ENCODE results near the gene NANS.
A peak's percentile ranks its signal among the peaks of the same experiment; 100 is the strongest.
"Not testable (repeated sequence)": the region's sequence is repeated elsewhere in the genome, so short reads cannot be mapped to it uniquely, and the experiment has no call there.

Gene NANS

GRCh38 chr9:98080326-98080725, 23.8 kb downstream of the NANS start:
- no peak for DNase-seq

DNA sequence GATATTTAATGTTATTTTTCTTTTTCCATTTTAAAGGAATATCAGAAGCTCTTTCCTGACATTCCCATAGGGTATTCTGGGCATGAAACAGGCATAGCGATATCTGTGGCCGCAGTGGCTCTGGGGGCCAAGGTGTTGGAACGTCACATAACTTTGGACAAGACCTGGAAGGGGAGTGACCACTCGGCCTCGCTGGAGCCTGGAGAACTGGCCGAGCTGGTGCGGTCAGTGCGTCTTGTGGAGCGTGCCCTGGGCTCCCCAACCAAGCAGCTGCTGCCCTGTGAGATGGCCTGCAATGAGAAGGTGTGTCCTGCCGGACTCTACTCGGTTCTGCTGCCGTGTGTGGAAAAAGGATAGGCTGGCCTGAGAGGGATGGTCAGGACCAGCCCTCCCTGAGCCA, 24.2 kb downstream of the NANS start:
- DNase-seq, result no peak

GRCh38 chr9:98081477-98082219, 25.1 kb downstream of the NANS start:
- DNase-seq, result peak; percentile 76

DNA sequence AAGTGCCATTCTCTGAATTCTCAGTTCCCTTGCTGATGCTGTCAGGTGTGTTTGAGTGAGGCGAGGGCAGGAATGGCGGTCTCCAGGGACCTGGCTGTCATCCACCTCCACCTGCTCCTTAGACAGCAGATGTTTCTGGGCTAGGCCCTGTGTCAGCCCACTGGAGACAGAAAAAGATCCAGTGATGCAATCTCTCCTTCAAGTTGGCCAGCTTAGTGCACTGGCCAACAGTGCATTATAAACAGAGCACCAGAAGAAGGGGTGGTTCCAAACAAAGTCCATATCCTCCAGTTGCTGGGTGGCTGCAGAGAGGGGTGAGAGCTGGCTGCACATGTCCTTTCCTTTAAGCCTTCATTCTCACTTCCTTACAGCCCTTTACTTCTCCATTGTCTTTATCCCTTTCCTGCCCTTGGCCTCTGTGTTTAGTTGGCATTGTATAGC, 26.5 kb downstream of the NANS start:
- no peak for DNase-seq

GRCh38 chr9:98083566-98084183, 27.1 kb downstream of the NANS start:
- no peak for DNase-seq

- DNase-seq, result no peak
Observed at GRCh38 chr9:98084396-98084795, 27.9 kb downstream of the NANS start.

DNA sequence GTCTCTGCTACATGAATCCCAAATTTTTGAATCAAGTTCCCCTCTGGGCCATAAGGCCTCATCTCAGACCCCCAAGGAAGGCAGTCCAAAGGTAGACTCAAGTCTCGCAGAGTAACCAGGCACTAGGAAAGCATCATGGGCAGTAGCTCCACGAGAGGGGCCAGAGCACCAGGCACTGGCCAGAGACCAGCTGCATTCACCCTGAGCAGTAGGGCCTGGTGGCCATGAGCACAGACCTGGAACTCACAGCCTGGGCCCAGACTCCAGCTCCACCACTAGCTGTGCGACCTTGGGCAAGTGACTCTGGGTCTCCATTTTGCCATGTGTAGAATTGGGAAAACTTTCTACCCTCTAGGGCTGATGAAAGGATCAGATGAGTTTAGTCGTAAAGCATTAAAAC, 28.5 kb downstream of the NANS start:
- no peak for DNase-seq

- no peak for DNase-seq
Observed at GRCh38 chr9:98085944-98086343, 29.4 kb downstream of the NANS start.

- no peak for DNase-seq
Observed at GRCh38 chr9:98086461-98086860, 29.9 kb downstream of the NANS start.

DNA sequence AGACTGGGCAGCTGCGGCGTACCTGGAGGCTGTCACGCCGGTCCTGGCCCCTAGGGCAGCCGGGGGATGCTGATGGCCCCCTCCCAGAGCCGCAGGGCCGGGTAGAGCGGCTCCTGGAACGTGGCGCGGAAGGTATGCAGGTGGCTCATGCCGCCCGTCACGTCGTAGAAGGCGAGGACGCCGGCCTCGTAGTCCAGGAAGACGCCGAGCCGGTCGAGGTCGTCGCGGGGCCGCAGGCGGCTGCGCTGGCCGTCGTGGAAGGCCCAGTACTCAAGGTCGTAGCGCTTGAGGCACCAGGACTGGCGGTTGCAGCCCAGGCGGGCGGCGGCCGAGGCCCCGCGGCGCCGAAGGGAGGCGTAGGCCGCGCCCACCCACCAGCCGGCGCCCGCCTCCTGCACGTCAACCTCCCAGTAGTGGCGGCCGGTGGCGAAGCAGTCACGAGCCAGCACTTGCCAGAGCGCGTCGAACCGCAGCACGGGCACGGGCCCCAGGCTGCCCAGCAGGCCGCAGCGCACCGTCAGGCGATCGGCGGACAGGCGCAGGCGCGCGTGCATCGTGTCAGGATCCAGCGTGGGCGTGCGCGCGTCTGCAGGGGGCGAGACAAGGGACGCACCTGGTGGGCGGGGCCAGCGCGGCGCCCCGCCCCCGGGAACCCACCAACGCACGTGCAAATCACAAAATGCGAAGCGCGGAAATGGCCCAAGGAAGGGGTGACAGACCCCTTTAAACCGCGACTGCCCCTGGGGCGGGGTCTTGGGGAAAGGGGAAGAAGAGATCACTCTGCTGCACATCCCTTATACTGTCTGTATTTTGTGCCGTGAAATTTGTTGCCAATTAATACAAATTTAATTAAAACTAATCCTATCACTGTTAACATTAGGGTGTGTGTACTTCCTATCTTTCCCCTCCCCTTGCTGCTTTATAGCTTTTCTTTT, 31.2 kb downstream of the NANS start:
- DNase-seq, result peak; percentile 87

GRCh38 chr9:98090674-98091073, 34.1 kb downstream of the NANS start:
- not testable (repeated sequence) for DNase-seq

DNA sequence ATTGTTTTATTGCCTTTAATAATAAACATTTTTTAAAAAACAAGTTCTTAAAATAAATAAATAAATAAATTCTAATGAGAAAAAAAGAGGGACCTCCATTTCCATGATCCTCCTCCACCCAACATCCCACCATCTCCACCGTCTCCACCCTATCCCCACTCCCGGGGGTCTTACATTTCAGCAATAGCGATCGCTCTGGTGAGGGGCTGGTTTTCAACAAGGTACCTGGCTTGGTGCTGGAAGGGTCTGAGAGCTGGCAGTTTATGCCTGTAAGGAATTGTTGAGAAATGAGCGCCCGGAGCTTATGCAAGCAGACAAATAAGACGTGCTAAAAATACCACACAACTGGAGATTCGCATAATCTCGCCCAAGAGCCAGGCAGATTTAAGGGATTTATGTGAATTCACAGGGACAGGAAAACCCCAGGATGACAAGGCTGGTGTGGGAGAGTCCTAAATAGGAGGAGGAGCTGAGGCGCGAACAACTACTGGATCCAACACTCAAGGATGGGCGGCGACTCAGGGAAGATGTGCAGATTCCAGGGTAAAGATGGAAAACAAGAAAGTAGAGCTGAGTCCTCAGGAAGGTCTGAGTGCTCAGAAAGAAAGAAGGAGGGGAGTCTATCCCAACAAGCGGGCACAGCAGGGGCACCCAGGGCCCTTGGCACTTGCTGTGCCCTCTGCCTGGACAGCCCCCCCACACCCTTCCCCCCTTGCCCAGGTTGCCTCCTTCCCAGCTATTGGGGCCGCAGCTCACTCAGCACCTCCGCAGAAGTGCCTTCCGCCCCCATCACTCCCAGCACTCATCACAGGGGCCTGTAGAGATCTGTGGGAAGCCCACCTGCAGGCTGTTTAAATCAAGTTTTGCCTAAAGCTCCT, 35.4 kb downstream of the NANS start:
- no peak for DNase-seq

DNA sequence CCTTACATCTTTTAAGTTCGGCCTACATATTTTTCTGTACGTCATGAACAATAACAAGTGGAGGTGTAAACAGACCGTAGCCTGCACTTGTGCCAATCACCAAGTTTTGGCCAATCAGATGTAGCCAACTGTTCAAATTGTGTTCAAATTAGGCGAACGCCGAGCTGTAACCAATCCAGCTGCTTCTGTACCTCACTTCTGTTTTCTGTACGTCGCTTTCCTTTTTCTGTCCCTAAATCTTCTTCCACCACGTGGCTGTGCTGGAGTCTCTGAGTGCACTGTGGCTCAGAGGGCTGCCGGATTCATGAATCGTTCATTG, 36.0 kb downstream of the NANS start:
- no peak for DNase-seq

DNA sequence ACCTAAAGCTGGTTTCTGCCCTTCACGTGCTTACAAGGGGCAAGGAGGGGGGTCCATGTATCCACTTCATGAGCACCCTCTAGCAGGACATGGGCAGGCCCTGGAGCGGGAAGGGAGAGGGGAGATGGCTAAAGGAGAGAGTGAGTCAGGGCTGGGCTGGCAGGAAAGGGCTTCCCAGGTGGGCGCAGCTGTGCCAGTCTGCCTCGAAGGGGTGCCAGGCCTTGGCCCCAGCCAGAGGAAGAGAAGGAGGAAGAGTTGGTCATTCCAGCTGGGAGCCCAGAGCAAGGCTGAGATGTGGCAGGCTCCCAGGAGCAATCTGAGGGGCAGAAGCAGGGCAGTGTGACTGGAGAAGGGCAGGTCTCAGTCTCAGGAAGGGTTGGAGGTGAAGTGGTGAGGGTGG, 37.8 kb downstream of the NANS start:
- DNase-seq, result no peak

- DNase-seq, result no peak
Observed at GRCh38 chr9:98094851-98095250, 38.3 kb downstream of the NANS start.

DNA sequence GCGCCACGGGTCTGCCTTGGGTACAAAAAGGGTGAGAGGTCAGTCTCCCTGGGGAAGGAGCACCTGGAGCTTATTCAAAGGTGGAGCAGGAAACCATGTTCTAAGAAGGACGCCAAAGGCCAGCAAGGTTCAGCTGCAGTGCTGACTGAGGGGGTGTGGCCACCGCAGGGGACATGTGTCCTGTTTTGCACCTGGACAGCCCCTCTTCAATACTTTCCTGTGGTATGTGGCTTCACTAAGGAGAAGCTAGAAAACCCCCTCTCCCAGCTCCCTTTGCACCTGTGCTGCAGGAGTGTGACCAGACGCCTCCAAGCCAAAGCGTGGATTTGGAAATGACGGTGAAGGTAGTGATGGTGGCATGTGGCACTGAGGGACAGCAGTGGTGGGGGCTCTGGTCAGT, 38.9 kb downstream of the NANS start:
- DNase-seq, result no peak

- no peak for DNase-seq
Observed at GRCh38 chr9:98096091-98096490, 39.6 kb downstream of the NANS start.

- no peak for DNase-seq
Observed at GRCh38 chr9:98097836-98098235, 41.3 kb downstream of the NANS start.

DNA sequence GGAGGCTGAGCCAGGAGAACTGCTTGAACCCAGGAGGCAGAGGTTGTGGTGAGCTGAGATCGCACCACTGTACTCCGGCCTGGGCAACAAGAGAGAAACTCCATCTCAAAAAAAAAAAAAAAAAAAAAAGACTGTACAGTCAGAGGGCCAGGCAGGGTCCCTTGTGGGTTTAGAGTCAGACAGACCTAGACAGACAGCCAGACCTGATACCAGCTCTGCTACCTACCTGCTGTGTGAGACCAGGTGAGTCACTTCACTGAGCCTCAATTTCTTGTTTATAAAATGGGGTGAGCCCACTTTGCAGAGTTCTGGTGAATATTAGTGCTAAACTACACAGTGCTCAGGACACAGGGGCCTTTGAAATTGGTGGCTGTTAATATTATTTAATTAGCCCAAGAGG, 42.8 kb downstream of the NANS start:
- DNase-seq, result no peak

DNA sequence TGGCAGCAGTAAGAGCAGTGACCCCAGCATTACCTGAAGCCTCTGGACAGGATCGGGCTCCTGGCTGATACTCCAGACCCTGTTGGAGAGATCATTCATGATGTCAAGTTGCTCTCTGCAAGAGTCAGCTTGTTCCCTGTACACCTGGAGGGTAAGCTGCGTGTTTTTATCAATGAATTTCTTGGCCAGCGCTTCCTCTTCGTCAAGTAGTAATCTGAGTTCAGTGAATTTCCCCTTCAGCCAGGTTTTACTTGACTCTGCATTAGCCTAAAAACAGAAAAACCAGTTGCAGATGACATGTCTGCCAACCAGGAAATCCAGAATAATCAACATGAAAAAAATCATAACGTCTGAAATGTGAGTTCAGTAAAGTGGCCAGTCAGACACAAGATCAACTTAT, 43.4 kb downstream of the NANS start:
- no peak for DNase-seq

- DNase-seq, result no peak
Observed at GRCh38 chr9:98100456-98100855, 43.9 kb downstream of the NANS start.

DNA sequence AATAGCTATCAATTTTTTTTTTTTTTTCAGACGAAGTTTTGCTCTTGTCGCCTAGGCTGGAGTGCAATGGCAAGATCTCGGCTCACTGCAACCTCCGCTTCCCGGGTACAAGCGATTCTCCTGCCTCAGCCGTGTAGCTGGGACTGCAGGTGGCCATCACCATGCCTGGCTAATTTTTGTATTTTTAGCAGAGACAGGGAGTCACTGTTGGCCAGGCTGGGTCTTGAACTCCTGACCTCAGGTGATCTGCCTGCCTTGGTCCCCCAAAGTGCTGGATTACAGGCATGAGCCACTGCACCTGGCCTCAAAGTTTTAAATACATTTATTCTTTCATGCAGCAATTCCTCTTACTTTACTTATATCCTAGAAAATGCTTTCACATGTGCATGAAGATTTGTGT, 44.9 kb downstream of the NANS start:
- no peak for DNase-seq

DNA sequence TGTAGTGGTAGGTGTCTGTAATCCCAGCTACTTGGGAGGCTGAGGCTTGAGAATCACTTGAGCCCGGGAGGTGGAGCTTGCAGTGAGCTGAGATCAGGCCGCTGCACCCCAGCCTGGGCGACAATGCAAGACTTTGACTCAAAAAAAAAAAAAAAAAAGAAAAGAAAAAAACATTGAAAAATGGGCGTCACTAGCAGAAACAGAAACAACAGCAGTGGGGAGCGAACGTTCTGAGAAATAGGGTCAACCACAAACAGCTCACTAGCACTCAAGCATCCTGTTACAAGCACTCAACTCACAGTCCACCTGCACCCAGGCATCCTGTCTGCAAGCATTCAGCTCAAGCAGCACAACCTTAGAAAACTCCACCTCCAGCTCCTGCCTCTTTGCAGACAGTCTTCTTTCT, 45.3 kb downstream of the NANS start:
- DNase-seq, result no peak

Measured in islet precursor cell (in vitro differentiated cells).